ENCODE results near the gene TMEM62.

The TMEM62 gene

GRCh38 chr15:43232289-43232874 is 99.0 kb downstream of the TMEM62 start:
- 95 to 100% methylated on average over 2 of the region's 3 CpGs for WGBS, 2 experiments (ENCODE audit: insufficient coverage in 2 of 2)
- no peaks in the 10 kb centered on the region for H3K4me1 ChIP-seq (ENCODE audit: control insufficient read depth, insufficient read depth, low read length, poor library complexity, severe bottlenecking)

More at GRCh38 chr15:43232289-43232874, 99.0 kb downstream of the TMEM62 start:
- H3K9me3 ChIP-seq (ENCODE audit: control insufficient read depth, low read length), result no peaks in the 10 kb centered on the region
- H3K27ac ChIP-seq (ENCODE audit: low read depth, low read length, severe bottlenecking), result no peak overlapping the region
- H3K4me3 ChIP-seq (ENCODE audit: extremely low read depth, insufficient read depth, low read length, poor library complexity, severe bottlenecking), result no peak overlapping the region
- H3K36me3 ChIP-seq (ENCODE audit: control insufficient read depth, insufficient read depth, low read length), result no peaks in the 10 kb centered on the region
